ENCODE results near the gene DCAF4. TPM values are rescaled to one million over a fixed set of nuclear protein-coding genes. Genes with fewer than 3 reads are reported as not detected.

Gene DCAF4
- total and polyA plus RNA-seq, 9 donors = 8.4 to 14.5 (median 11.3) TPM

GRCh38 chr14:72965249-72965648, 39.0 kb downstream of the DCAF4 start:
- WGBS (ENCODE audit: insufficient coverage) = 60% methylated on average over 2 of the region's 6 CpGs
- Histone ChIP-seq H3K27me3 (ENCODE audit: control insufficient read depth, insufficient read depth, low read length) (no peaks in the 10 kb centered on the region), H3K36me3 (ENCODE audit: control insufficient read depth, insufficient read depth, low read length) (peaks cover 24% of the 10 kb centered on the region), H3K4me1 (ENCODE audit: control insufficient read depth, insufficient read depth, low read length) (no peaks in the 10 kb centered on the region), H3K9me3 (replicated peaks; ENCODE audit: control insufficient read depth, low read depth, low read length) (no peaks in the 10 kb centered on the region), H3K4me3 (ENCODE audit: low read length) (no peak overlapping the region), H3K27ac (ENCODE audit: low read length) (no peak overlapping the region)
- DNase-seq = no peak

- Histone ChIP-seq H3K27ac (ENCODE audit: low read length) (no peak overlapping the region), H3K4me1 (ENCODE audit: control insufficient read depth, insufficient read depth, low read length) (no peaks in the 10 kb centered on the region), H3K4me3 (ENCODE audit: low read length) (no peak overlapping the region), H3K36me3 (ENCODE audit: control insufficient read depth, insufficient read depth, low read length) (peaks cover 23% of the 10 kb centered on the region), H3K27me3 (ENCODE audit: control insufficient read depth, insufficient read depth, low read length) (no peaks in the 10 kb centered on the region), H3K9me3 (replicated peaks; ENCODE audit: control insufficient read depth, low read depth, low read length) (no peaks in the 10 kb centered on the region)
- no peak for DNase-seq
- WGBS (ENCODE audit: insufficient coverage) = 94% methylated on average over 6 of the region's 6 CpGs
Measured at GRCh38 chr14:72966038-72966437, 39.8 kb downstream of the DCAF4 start.

GRCh38 chr14:72968316-72968715, 42.1 kb downstream of the DCAF4 start:
- Histone ChIP-seq H3K4me1 (ENCODE audit: control insufficient read depth, insufficient read depth, low read length) (no peaks in the 10 kb centered on the region), H3K9me3 (replicated peaks; ENCODE audit: control insufficient read depth, low read depth, low read length) (no peaks in the 10 kb centered on the region), H3K27me3 (ENCODE audit: control insufficient read depth, insufficient read depth, low read length) (no peaks in the 10 kb centered on the region), H3K4me3 (ENCODE audit: low read length) (no peak overlapping the region), H3K36me3 (ENCODE audit: control insufficient read depth, insufficient read depth, low read length) (peaks cover 34% of the 10 kb centered on the region), H3K27ac (ENCODE audit: low read length) (no peak overlapping the region)
- DNase-seq = no peak
- no CpG with 5 or more reads among the region's 5 CpGs for WGBS (ENCODE audit: insufficient coverage)

GRCh38 chr14:72970058-72970630, 43.9 kb downstream of the DCAF4 start:
- Histone ChIP-seq H3K9me3 (replicated peaks; ENCODE audit: control insufficient read depth, low read depth, low read length) (no peaks in the 10 kb centered on the region), H3K27ac (ENCODE audit: low read length) (no peak overlapping the region), H3K27me3 (ENCODE audit: control insufficient read depth, insufficient read depth, low read length) (no peaks in the 10 kb centered on the region), H3K4me1 (ENCODE audit: control insufficient read depth, insufficient read depth, low read length) (no peaks in the 10 kb centered on the region), H3K36me3 (ENCODE audit: control insufficient read depth, insufficient read depth, low read length) (peaks cover 53% of the 10 kb centered on the region), H3K4me3 (ENCODE audit: low read length) (no peak overlapping the region)
- 70% methylated on average over 6 of the region's 17 CpGs for WGBS (ENCODE audit: insufficient coverage)
- no peak for DNase-seq

- Histone ChIP-seq H3K9me3 (replicated peaks; ENCODE audit: control insufficient read depth, low read depth, low read length) (no peaks in the 10 kb centered on the region), H3K36me3 (ENCODE audit: control insufficient read depth, insufficient read depth, low read length) (peaks cover 60% of the 10 kb centered on the region), H3K27ac (ENCODE audit: low read length) (no peak overlapping the region), H3K27me3 (ENCODE audit: control insufficient read depth, insufficient read depth, low read length) (no peaks in the 10 kb centered on the region), H3K4me3 (ENCODE audit: low read length) (no peak overlapping the region), H3K4me1 (ENCODE audit: control insufficient read depth, insufficient read depth, low read length) (no peaks in the 10 kb centered on the region)
- 83% methylated on average over 20 of the region's 20 CpGs for WGBS (ENCODE audit: insufficient coverage)
- DNase-seq = no peak
Measured at GRCh38 chr14:72970824-72971434, 44.7 kb downstream of the DCAF4 start.

GRCh38 chr14:72974661-72975060, 48.4 kb downstream of the DCAF4 start:
- no peak overlapping the region for H3K27ac ChIP-seq (ENCODE audit: low read length)
- no peaks in the 10 kb centered on the region for H3K27me3 ChIP-seq (ENCODE audit: control insufficient read depth, insufficient read depth, low read length)
- DNase-seq = no peak
- no peaks in the 10 kb centered on the region for H3K4me1 ChIP-seq (ENCODE audit: control insufficient read depth, insufficient read depth, low read length)
- H3K9me3 ChIP-seq (replicated peaks; ENCODE audit: control insufficient read depth, low read depth, low read length) = no peaks in the 10 kb centered on the region
- H3K4me3 ChIP-seq (ENCODE audit: low read length) = no peak overlapping the region
- WGBS (ENCODE audit: insufficient coverage) = 77% methylated on average over 8 of the region's 12 CpGs
- peaks cover 67% of the 10 kb centered on the region for H3K36me3 ChIP-seq (ENCODE audit: control insufficient read depth, insufficient read depth, low read length)

- no peaks in the 10 kb centered on the region for H3K27me3 ChIP-seq (ENCODE audit: control insufficient read depth, insufficient read depth, low read length)
- no CpG with 5 or more reads among the region's 4 CpGs for WGBS (ENCODE audit: insufficient coverage)
- DNase-seq = no peak
- no peak overlapping the region for H3K4me3 ChIP-seq (ENCODE audit: low read length)
- peaks cover 63% of the 10 kb centered on the region for H3K36me3 ChIP-seq (ENCODE audit: control insufficient read depth, insufficient read depth, low read length)
- no peak overlapping the region for H3K27ac ChIP-seq (ENCODE audit: low read length)
- no peaks in the 10 kb centered on the region for H3K4me1 ChIP-seq (ENCODE audit: control insufficient read depth, insufficient read depth, low read length)
- no peaks in the 10 kb centered on the region for H3K9me3 ChIP-seq (replicated peaks; ENCODE audit: control insufficient read depth, low read depth, low read length)
Measured at GRCh38 chr14:72975770-72976169, 49.5 kb downstream of the DCAF4 start.

- H3K9me3 ChIP-seq (replicated peaks; ENCODE audit: control insufficient read depth, low read depth, low read length) = no peaks in the 10 kb centered on the region
- no peaks in the 10 kb centered on the region for H3K27me3 ChIP-seq (ENCODE audit: control insufficient read depth, insufficient read depth, low read length)
- H3K4me1 ChIP-seq (ENCODE audit: control insufficient read depth, insufficient read depth, low read length) = no peaks in the 10 kb centered on the region
- no peak overlapping the region for H3K4me3 ChIP-seq (ENCODE audit: low read length)
- no peak for DNase-seq
- 95% methylated on average over 8 of the region's 9 CpGs for WGBS (ENCODE audit: insufficient coverage)
- no peak overlapping the region for H3K27ac ChIP-seq (ENCODE audit: low read length)
- peaks cover 57% of the 10 kb centered on the region for H3K36me3 ChIP-seq (ENCODE audit: control insufficient read depth, insufficient read depth, low read length)
Measured at GRCh38 chr14:72978856-72979255, 52.6 kb downstream of the DCAF4 start.

GRCh38 chr14:72980863-72981262, 54.6 kb downstream of the DCAF4 start:
- Histone ChIP-seq H3K36me3 (ENCODE audit: control insufficient read depth, insufficient read depth, low read length) (peaks cover 44% of the 10 kb centered on the region), H3K4me3 (ENCODE audit: low read length) (no peak overlapping the region), H3K27ac (ENCODE audit: low read length) (no peak overlapping the region), H3K4me1 (ENCODE audit: control insufficient read depth, insufficient read depth, low read length) (no peaks in the 10 kb centered on the region), H3K9me3 (replicated peaks; ENCODE audit: control insufficient read depth, low read depth, low read length) (no peaks in the 10 kb centered on the region), H3K27me3 (ENCODE audit: control insufficient read depth, insufficient read depth, low read length) (no peaks in the 10 kb centered on the region)
- WGBS (ENCODE audit: insufficient coverage) = 81% methylated on average over 3 of the region's 8 CpGs
- no peak for DNase-seq

- no CpG with 5 or more reads among the region's 3 CpGs for WGBS (ENCODE audit: insufficient coverage)
- DNase-seq = no peak
- H3K27ac ChIP-seq (ENCODE audit: low read length) = no peak overlapping the region
- H3K27me3 ChIP-seq (ENCODE audit: control insufficient read depth, insufficient read depth, low read length) = no peaks in the 10 kb centered on the region
- no peaks in the 10 kb centered on the region for H3K4me1 ChIP-seq (ENCODE audit: control insufficient read depth, insufficient read depth, low read length)
- no peak overlapping the region for H3K4me3 ChIP-seq (ENCODE audit: low read length)
- no peaks in the 10 kb centered on the region for H3K9me3 ChIP-seq (replicated peaks; ENCODE audit: control insufficient read depth, low read depth, low read length)
- peaks cover 49% of the 10 kb centered on the region for H3K36me3 ChIP-seq (ENCODE audit: control insufficient read depth, insufficient read depth, low read length)
Measured at GRCh38 chr14:72982146-72982708, 56.0 kb downstream of the DCAF4 start.

Data from muscle of leg (tissue), 11 donors.